ENCODE results near the gene WRAP73.
"Not testable (repeated sequence)": the region's sequence is repeated elsewhere in the genome, so short reads cannot be mapped to it uniquely, and the experiment has no call there.

Gene WRAP73

DNA sequence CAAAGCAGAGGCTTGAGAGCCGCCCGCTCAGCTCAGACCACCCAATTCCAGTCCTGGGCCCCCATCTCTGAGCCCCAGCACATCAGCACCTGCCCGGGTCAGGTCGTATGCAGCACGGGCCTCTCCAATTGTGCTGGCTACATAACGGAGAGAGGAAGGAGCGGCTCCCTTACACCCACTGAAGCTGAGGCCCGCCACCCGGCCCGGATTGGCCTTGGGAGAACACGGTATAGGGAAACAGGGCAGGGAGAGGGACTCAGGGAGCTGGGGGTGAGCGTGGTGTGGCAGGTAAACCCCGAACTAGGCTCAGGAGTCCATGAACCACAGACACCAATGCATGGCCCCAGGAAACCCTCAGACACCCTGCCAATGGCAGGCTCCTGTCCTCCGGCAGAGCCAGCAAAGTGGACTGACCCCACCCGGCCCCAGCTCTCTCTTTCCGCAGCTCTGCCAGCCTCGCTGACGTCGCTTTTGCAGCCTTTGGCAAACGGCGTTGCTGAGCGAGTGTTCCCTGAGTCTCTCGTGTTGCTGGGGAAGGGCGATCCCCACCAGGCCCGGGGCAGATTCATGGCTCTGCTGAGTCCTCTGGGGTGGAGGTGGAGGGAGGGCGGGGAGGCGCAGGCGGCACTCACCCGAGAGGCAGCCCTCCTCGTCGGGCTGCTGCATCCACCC, 55.1 kb downstream of the WRAP73 start:
- no peak for DNase-seq

DNA sequence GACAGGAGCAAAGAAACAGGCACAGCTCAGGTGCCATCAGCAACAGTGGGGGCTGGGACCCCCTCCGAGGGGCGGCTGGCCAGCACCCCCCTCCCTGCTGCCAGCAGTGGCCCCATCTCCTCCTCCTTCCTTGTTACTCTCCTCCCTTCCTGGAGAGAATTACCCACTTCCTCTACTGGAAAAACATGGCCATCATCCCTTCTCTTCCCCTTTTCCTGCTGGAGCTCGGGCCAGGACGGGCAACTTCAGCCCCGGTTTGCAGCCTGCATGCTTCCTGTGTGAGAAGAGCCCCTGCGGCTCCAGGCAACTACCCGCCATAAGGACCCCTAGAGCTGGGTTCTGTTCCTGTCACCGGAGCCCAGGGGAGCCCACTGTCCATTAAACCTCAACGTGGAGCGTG, 56.2 kb downstream of the WRAP73 start:
- no peak for DNase-seq

DNA sequence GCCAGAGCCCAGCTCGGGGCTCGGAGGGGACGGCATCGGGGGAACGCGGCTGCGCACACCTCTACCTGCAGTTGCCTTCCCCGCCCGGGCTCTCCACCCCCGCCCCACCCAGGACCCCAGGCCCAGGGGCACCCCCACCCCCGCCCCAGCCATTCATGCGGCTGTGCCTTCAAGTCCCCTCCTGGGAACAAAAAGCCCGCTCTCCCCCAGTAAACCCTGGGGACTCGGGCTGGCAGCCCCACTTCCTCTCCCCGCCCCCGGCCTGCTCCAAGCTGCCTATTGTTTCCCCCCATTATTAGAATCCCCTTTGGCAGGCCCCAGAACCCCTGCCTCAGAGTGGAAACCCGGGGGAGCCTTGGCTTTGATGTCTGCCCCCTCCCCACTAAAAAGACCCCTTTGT, 56.6 kb downstream of the WRAP73 start:
- no peak for DNase-seq

DNA sequence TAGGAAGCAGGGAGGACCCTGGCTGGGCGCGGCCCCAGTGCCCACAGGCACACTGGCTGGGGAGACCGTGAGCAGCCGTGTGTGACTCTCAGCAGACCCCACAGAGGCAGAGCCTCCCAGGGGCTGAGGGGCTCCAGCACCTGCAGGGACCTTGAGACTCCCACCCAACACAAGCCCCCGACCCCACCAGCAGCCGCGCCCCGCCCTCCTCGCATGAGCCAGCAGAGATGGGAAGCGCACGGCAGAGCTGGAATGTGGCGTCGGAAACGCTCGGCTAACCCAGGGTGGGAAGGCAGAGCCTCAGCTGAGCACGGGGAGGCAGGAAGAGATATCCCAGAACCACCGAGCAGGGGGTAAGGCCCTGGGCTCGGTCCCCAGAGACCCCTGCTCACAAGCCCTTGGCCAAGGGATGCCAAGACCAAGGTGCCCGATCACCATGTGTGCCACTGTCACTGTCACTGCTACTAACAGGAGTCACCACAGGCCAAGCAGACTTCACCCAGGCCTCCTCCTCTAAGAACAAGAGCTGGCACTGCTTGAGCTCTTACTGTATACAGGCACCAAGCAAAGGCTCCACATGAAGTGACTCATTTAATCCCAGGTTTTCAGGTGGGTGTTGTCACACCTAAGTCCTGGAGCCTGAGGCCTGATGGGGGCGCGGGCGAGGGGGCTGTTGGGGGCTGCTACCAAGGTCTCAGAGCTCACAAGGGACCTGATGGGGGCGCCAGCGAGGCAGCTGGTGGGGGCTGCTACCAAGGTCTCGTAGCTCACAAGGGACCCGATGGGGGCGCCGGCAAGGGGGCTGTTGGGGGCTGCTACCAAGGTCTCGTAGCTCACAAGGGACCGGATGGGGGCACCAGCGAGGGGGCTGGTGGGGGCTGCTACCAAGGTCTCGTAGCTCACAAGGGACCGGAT, 58.7 kb downstream of the WRAP73 start:
- DNase-seq = no peak

DNA sequence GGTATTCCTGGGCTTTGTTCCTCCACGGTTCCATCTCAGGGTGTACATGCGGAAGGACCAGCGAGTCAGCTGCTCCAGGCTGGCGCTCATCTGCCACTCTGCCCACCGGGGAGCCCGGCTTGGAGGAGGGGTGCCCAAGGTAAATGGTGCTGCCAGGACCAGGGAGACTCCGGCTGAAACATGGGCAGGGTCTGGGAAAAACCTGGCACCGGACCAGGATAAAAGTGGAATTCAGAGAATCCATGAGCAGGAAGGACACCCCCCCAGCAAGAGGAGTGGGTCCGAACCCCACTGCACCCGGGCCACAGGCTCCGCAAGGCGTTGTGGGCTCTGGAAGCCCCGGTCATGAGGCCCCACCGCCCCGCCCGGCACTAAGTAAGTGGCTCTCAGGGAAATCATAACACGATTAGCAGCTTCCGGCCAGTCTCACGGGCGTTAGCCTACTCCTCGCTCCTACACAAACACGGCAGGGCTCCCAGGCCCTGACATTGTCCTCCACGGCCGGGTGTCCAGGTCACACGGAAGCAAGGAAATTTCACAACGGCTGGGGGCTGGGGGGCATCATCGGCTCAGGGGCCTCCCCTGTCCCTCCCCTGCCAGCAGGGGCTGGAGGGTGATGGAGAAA, 59.7 kb downstream of the WRAP73 start:
- peak; percentile 79 for DNase-seq

DNA sequence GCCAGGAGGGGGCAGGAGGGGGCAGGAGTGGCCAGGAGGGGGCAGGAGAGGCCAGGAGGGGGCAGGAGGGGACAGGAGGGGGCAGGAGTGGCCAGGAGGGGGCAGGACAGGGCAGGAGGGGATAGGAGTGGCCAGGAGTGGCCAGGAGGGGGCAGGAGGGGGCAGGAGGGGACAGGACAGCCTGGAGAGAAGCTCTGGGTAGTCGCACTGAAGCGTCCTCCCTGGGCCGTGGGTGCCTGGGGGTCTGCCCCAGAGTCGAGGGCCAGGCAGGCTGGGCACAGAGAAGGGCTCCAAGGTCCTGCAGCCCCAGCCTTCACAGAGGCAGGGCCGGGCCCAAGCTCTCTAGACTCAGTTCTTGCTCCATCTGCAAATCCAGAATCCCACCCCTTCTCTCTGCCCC, 61.5 kb downstream of the WRAP73 start:
- no peak for DNase-seq

DNA sequence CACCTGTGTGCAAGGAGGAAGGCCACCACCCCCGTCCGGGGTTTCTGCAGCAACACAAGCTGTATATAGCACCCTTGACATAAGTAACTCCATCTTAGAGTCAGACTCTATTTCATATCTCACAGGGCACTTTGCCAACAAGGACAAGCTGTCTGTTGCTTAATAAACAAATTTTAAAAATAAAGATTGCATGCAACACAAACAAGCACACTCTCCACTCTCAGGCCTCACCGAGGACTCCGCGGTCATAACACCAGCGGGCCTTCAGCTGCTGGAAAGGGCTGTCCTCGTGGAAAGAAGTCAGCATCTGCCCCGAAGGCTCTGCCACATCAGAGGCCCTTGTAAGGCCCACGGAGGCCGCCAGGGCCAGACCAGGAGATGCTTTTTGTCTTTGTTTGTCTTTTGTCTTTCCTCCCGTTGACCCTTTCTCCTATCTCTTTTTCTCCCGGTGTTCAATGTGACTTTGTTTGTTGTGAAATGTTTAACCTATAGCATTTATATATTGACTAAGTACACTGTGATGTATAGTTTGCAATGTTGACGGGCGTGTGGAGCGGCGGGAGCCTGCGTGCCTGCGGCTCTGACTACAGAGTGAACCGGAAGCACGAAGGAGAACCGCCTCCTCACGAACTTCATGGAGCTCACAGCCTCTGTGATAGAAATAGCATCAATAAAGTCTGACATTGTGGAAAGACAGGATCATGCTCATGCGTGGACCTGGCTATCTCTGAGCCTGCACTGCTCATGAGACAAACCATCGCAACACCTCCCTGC, 62.7 kb downstream of the WRAP73 start:
- no peak for DNase-seq

DNA sequence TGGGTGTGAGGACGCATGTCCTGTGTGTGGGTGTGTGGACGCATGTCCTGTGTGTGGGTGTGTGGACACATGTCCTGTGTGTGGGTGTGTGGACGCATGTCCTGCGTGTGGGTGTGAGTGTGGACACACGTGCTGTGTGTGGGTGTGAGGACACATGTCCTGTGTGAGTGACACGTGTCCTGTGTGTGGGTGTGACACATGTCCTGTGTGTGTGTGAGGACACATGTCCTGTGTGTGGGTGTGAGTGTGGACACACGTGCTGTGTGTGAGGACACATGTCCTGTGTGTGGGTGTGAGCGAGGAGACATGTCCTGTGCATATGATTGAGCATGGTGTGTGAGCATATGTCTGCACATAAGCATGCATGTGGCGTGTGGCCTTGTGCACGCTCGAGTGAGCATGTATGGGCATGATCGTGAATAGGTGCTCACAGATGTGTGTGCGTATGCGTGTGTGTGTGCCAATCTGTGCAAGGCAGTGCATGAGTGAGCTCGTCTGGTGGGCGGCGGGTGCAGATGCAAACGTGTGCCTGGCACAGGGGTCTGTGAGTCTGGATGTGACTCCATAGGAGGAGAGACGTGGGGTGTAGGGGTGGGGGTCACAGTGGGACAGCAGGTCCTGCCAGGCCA, 63.8 kb downstream of the WRAP73 start:
- no peak for DNase-seq

DNA sequence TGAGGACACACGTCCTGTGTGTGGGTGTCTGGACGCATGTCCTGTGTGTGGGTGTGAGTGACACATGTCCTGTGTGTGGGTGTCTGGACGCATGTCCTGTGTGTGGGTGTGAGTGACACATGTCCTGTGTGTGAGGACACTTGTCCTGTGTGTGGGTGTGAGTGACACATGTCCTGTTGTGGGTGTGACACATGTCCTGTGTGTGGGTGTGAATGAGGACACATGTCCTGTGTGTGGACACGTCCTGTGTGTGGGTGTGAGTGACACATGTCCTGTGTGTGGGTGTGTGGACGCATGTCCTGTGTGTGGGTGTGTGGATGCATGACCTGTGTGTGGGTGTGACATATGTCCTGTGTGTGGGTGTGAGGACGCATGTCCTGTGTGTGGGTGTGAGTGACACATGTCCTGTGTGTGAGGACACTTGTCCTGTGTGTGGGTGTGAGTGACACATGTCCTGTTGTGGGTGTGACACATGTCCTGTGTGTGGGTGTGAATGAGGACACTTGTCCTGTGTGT, 64.5 kb downstream of the WRAP73 start:
- not testable (repeated sequence) for DNase-seq

DNA sequence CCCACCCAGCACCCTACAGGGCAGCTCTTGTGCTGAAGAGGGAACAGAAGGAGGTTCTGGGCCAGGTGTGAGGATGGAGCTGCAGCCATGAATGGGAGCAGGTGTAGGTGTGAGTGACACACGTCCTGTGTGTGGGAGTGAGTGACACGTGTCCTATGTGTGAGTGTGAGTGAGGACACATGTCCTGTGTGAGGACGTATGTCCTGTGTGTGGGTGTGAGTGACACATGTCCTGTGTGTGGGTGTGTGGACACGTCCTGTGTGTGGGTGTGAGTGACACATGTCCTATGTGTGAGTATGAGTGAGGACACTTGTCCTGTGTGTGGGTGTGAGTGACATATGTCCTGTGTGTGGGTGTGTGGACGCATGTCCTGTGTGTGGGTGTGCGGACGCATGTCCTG, 65.0 kb downstream of the WRAP73 start:
- DNase-seq = no peak

DNA sequence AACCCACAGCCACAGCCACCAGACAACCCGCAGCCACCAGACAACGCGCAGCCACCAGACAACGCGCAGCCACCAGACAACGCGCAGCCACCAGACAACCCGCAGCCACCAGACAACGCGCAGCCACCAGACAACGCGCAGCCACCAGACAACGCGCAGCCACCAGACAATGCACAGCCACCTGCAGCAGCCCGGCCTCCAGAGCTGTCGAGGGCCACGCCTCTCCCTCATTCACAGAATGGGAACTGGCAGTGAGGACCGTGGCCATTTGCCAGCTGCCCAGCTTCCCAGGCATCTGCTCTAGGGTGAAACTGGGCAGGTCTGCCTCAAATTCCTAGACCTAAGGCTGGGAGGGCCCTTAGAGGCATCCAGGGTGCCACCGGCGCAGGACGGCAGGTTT, 66.2 kb downstream of the WRAP73 start:
- not testable (repeated sequence) for DNase-seq

DNA sequence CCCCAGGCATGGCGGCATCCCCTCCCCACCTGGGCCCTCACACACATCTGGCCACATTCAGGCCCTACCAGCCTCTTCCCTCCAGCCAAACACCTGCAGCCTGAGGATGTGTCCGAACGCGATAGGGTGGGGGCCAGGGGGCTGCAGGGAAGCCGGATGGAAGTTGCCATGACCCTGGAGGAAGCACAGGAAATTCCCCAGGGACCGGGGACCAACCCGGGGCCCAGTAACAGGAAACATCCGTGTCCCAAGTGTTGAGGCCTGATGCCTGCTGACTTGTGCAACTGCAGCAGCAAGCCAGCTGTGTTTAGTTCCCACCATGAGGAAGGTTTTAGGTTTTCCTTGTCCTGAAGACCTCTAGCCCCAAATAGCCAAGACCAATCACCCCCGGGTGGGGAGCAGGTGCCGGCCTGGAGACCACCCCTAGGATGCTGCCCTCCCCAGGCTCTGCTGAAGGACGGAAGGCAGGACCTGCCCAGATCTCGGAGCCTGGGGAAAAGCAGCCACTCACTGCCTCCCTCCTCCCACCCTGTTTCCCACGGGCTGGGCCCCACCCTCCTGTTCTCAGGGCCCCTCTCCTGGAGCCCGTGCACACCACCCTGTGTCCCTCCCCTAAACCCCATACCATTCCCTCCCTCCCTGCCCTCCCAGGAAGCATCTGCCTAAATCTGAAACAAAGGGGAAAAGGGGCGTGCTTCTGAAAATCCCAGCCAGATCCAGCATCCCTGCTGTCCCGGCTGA, 68.4 kb downstream of the WRAP73 start:
- peak; percentile 28 for DNase-seq
